Urothelium cell line (cell line): ENCODE results near the gene BDH2.

Source experiments
- DNase-seq: peaks from one replicate; pipeline ENCODE4 v3.0.0; 2011; ENCODE audit warnings: low spot score, mixed read lengths
- FAIRE-seq: peaks from 2 replicates; lab custom pipeline; 2011; peaks lifted over from hg19 to GRCh38; lab: Jason Lieb, UNC

Gene BDH2

DNA sequence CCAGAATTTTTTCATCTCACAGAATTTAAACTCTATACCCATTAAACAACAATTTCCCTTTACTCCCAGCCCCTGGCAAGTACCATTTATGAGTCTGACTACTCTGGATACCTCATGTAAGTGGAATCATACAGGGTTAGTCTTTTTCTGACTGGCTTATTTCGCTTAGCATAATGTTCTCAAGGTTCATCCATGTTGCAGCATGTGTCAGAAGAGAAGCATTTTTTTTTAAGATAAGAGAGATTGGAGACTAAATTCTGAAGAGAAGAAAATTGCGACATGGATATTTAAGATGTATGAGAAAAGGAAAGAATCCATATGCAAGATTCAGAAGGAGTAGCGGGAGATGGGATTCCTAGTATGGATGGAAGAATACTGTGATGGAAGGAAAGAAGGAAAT is 68.8 kb downstream of the BDH2 start:
- DNase-seq: no peak
- FAIRE-seq: no peak

- DNase-seq: no peak
- no peak for FAIRE-seq
Measured at GRCh38 chr4:103029300-103029699, 70.3 kb downstream of the BDH2 start.
